SU-DHL-6 (cell line): Measurements from ENCODE around the gene MCRIP2.

Source experiments
- CTCF ChIP-seq: fragments of 200-600 bp; sonication (generic); IDR thresholded peaks from one replicate; pipeline ENCODE4 v1.5.1; 2017; ENCODE audit warnings: antibody characterized with exemption, mild to moderate bottlenecking, low read length, moderate library complexity; ENCODE audit not compliant: insufficient read depth, poor library complexity, severe bottlenecking
- EZH2phosphoT487 ChIP-seq: fragments of 200-600 bp; sonication (generic), shearing (Covaris generic); conservative IDR thresholded peaks from 2 replicates; pipeline ENCODE4 v1.6.1; 2018; ENCODE audit warnings: mild to moderate bottlenecking, antibody characterized with exemption, low read length, moderate library complexity, mixed read lengths

- TF ChIP-seq CTCF (no peak), EZH2phosphoT487 (no peak)
Measured at GRCh38 chr16:636206-637080, 5.2 kb upstream of the MCRIP2 start, which contains the start of gene METTL26.
